Activated CD8-positive, alpha-beta memory T cell treated with anti-CD3 and anti-CD28 coated beads, Interleukin-2, amount 50 U/mL, for 4 hours (primary cell): ENCODE results near the gene YWHAB.
"Not testable (repeated sequence)": the region's sequence is repeated elsewhere in the genome, so short reads cannot be mapped to it uniquely, and the experiment has no call there.

ENCODE experiments used
- DNase-seq: peaks from one replicate; pipeline ENCODE4 v3.0.0-alpha.2; 2020

The YWHAB gene

DNA sequence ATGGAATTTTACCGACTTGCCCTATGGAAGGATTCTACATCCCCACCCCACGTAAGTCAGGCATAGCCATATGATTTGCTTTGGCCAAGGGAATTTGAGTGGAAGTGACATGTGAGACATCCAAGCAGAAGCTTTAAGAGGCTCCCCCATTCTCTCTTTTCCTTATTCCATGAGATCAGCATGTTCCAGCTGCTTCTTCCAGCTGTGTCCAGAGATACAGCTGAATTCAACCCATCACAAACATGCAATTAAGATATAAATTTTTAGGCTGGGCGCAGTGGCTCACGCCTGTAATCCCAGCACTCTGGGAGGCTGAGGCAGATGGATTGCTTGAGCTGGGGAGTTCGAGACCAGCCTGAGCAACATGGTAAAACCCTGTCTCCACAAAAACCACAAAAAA, 16.0 kb upstream of the YWHAB start:
- DNase-seq, result no peak

DNA sequence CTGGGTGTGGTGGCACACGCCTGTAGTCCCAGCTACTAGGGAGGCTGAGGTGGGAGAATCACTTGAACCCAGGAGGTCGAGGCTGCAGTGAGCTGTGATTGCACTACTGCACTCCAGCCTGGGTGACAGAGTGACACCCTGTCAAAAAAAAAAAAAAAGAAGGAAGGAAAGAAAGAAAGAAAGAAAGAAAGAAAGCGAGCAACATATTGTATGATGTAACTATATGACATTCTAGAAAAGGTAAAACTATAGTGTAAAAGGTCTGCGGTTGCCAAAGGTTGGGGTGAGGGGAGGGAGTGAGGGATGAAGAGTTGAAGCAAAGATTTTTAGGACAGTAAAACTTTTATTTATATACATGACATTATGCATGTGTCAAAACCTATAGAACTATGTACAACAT, 3.1 kb upstream of the YWHAB start:
- not testable (repeated sequence) for DNase-seq

- no peak for DNase-seq
These were observed 2.1 kb upstream of the YWHAB start for GRCh38 chr20:44883214-44883902.

GRCh38 chr20:44884907-44885391, 556 bp upstream of the YWHAB start:
- no peak for DNase-seq

DNA sequence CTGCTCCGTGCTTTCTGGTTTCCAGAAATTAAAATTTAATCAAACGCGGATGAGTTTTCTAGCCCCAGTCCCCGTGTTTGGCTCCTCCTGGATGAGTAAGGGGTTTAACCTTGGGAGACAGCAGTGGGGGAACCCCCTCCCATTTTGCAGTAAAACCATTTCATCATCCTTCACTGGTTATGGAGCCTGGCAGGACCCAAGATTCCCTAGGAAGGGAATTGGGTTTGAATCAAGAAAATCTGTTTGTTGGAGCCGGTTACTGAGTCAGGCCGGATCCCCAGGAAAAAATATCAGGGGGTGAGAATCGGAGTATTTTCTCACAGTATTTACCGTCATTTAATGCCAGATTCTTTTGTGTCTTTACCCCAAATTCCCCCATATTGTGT, 754 bp downstream of the YWHAB start:
- DNase-seq, result no peak

GRCh38 chr20:44886828-44887227, 1.3 kb downstream of the YWHAB start:
- no peak for DNase-seq

DNA sequence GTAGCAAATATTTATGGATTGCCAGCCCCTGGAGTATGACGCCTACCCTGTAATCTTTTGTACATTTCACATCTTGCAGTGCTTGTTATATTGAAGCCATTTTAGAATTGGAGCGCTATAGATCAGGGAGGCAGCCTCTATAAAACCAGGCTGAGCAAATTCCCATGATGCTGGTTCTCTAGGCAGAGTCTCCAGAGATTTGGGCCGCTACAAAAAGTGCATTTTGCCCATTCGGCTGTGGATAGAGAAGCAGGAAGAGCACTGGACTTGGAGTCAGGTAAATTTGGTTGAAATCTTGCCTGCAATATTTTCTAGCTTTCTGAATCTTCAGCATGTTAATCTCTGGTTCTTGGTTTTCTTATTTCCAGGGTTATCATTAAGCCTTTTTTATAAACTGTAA, 2.0 kb downstream of the YWHAB start:
- DNase-seq, result no peak

- DNase-seq, result no peak
These were observed 3.0 kb downstream of the YWHAB start for GRCh38 chr20:44888226-44889103.

DNA sequence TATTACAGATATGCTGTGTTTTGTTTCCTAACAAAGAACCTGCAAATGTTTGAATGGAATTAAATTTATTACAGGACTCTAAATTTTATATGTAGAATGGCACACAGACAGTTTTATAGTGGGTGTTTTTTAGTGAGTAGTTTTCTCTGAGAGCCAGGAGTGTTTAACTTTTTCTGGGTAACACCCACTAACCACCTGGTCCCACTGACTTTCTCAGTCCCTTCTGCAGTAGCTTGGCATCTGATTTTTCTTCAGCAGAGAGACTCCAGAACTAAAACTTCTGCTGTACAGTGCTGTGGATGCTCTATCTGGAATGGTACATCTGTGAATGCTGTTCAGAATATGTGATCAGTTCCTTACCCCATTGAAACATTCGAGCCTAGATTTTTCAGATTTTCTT, 6.3 kb downstream of the YWHAB start:
- no peak for DNase-seq

DNA sequence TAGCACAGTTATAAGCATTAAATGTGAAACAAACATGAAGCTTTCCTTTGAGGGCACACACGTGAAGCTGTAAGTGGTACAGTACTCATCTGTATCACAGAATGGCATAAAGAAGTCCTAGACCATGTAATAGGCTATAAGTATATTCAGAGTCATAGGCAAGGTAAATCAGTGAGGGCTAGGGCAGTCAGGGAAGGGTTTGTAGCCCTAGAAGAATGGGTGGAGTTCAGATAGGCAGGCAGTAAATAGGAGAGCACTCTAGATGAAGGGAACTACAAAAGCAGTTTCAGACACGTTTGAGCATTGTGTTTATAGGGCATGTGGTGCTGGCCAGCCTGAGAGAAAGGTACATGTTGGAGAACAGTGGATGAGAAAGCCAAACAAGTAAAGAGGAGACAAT, 9.5 kb downstream of the YWHAB start:
- DNase-seq, result no peak

DNA sequence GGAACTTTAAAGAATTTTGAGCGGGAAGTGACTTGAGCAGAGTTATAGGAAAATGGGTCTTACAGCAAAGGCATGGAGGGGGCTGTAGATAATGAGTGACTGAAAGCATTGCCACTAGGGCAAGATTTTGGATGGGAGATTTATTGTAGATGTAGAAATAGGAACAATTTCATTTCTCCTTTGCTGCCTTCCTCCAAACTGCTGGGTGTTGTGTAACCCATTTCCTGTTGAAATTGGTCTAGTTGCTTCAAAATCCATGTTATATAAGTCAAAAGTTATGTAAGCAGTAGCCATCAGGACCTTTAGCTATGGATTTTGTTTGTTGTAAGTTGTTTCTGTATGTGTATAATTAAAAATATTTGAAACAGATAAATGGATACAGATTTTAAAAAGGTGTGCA, 11.1 kb downstream of the YWHAB start:
- no peak for DNase-seq

GRCh38 chr20:44897133-44897532, 11.6 kb downstream of the YWHAB start:
- DNase-seq, result no peak

GRCh38 chr20:44900231-44900854, 14.8 kb downstream of the YWHAB start:
- no peak for DNase-seq

DNA sequence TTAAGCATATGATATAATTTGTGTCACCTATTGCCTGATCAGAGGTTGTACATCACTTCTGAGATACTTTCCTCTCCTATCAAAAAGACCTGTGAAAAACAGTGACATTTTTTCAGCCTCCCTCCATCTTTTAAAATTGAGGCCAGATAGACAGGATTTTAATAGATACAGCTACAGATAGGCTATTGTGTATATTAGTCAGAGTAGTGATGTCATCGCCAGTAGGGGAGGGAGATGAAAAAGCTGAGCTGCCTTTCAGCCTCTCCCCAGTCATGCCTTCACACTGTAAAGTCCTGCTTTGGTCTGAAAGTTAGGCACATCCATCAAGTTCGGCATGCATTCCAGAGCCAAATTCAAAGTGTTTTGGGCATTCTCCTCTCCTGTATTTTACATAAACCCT, 16.5 kb downstream of the YWHAB start:
- DNase-seq, result no peak

DNA sequence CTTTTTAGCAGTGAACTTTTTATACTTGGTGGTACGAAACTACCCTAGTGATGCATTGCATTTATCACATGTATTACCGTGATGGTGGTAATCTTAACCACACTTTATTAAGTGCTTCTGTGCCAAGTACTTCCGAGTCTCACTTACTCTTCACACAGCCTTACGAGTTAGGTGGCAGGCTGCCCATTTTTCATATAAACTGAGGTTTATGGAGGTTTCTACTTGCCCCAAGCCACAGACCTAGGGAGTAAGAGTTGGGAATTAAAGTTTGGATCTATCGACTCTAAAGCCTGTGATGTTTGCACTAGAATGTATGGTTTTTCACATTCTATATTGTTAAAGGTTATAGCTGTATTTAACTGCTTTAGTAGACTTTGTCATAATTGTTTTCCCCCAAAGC, 18.9 kb downstream of the YWHAB start:
- DNase-seq, result no peak

- DNase-seq, result no peak
These were observed 23.7 kb downstream of the YWHAB start for GRCh38 chr20:44908987-44909871.

GRCh38 chr20:44909872-44910689, 24.6 kb downstream of the YWHAB start, which contains the start of gene PABPC1L:
Gene PABPC1L (plus strand): TSS chr20:44910060. CDS start chr20:44910144, 84 bp downstream.
- peak; percentile 81 for DNase-seq

- DNase-seq, result no peak
These were observed 25.3 kb downstream of the YWHAB start for GRCh38 chr20:44910690-44911262.

DNA sequence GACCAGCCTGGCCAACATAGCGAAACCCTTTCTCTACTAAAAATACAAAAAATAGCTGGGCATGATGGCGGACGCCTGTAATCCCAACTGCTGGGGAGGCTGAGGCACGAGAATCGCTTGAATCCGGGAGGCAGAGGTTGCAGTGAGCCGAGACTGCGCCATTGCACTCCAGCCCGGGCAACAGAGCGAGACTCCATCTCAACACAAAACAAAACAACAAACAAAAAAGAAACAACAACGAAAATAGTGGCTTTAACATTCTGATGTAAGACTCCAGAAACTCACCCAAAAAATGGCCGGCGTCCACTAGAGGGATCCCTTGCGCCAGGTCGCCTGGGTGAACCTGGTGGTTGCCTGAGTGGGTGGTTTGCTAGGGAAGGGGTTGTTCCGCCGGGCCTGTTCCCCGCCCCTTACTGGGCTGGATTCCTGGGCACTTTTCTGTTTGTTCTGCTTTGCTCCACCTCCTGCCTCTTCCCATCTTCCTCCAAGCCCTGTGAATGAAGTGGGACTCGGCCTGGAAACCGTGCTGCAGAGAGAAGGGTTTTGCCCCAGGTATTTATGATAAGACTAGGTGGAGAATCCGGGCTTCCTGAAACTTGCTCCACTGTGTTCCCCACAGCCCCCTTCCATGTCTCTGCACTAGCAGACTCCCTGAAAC, 25.9 kb downstream of the YWHAB start:
- DNase-seq, result peak; percentile 53

- DNase-seq, result no peak
These were observed 26.7 kb downstream of the YWHAB start for GRCh38 chr20:44912189-44912588.

GRCh38 chr20:44914924-44915323, 29.4 kb downstream of the YWHAB start:
- DNase-seq, result no peak
